Neural progenitor cell (in vitro differentiated cells): ENCODE results near the gene BAMBI.

ENCODE experiments used
- EZH2 ChIP-seq: fragments of 200-600 bp; sonication (generic); IDR thresholded peaks from 2 replicates; pipeline ENCODE4 v1.6.1; 2017; ENCODE audit warnings: antibody characterized with exemption, mild to moderate bottlenecking, moderate library complexity
- EZH2phosphoT487 ChIP-seq: fragments of 200-600 bp; sonication (generic); IDR thresholded peaks from 2 replicates; pipeline ENCODE4 v1.6.1; 2017; ENCODE audit warnings: antibody characterized with exemption
- TF ChIP-seq, protein P1 (sequence below): fragments of 200-600 bp; sonication (generic); IDR thresholded peaks from 2 replicates; pipeline ENCODE4 v1.5.1; 2017; ENCODE audit warnings: antibody characterized with exemption, mild to moderate bottlenecking

DNA sequence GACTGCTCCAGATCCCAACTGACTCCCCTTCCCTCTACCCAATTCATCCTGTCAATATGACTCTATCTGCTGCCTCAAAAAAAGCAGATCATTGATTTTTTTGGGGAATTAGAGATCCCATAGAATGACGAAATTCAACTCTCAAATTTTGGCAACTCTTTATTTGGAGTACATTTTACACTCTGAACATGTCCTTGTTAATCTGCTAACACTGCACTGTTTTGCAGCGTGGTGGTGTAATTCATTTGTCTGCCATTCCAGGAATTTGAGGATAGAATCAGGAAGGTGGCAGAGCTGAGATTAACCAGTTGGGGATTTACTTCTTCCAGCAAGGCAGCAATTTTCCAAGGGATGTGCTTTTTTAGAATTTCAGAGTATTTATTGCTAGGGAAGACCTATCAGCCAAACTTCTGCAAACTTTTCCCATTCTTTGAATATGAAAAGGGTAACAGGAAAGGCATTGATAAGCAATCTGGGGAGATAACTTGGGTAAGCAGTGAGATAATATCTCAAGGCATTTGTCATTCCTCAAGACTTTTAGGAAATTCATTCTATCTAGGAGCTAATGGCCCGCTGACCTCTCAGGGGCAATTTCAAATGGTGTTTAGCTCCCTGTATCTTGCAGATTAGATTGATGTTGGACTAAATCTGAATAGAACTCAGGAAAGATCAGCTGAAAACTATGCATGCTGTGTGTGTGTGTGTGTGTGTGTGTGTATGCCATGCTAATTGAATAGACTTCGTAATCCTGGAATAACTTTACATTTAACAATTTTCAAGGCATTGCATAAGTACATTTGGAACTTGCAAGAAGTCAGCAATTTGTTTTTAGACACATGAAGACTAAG lies 9.7 kb downstream of the BAMBI start:
- TF ChIP-seq, protein P1, sequence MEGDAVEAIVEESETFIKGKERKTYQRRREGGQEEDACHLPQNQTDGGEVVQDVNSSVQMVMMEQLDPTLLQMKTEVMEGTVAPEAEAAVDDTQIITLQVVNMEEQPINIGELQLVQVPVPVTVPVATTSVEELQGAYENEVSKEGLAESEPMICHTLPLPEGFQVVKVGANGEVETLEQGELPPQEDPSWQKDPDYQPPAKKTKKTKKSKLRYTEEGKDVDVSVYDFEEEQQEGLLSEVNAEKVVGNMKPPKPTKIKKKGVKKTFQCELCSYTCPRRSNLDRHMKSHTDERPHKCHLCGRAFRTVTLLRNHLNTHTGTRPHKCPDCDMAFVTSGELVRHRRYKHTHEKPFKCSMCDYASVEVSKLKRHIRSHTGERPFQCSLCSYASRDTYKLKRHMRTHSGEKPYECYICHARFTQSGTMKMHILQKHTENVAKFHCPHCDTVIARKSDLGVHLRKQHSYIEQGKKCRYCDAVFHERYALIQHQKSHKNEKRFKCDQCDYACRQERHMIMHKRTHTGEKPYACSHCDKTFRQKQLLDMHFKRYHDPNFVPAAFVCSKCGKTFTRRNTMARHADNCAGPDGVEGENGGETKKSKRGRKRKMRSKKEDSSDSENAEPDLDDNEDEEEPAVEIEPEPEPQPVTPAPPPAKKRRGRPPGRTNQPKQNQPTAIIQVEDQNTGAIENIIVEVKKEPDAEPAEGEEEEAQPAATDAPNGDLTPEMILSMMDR = no peak
- no peak for TF ChIP-seq EZH2
- no peak for TF ChIP-seq EZH2phosphoT487
